Fibroblast of lung (primary cell): Measurements from ENCODE around the gene BMPR1A.

Source experiments
- EZH2 ChIP-seq: IDR thresholded peaks from 2 replicates; pipeline ENCODE4 v1.5.1; 2012; ENCODE audit warnings: low read length, control low read depth, mild to moderate bottlenecking; ENCODE audit errors: missing control alignments
- TF ChIP-seq, protein P1 (sequence below), 2 donors: IDR thresholded peaks in 1 of 2; conservative IDR thresholded peaks in 1 of 2; 1 replicate in 1 of 2; 2 replicates in 1 of 2; pipeline ENCODE4 v1.5.1; 2011 to 2012; ENCODE audit warnings: low read length in 2 of 2, control low read depth in 1 of 2, inconsistent platforms in 1 of 2, low read depth in 1 of 2, mild to moderate bottlenecking in 1 of 2

GRCh38 chr10:86969421-86970041, 213.1 kb downstream of the BMPR1A start:
- TF ChIP-seq, protein P1, sequence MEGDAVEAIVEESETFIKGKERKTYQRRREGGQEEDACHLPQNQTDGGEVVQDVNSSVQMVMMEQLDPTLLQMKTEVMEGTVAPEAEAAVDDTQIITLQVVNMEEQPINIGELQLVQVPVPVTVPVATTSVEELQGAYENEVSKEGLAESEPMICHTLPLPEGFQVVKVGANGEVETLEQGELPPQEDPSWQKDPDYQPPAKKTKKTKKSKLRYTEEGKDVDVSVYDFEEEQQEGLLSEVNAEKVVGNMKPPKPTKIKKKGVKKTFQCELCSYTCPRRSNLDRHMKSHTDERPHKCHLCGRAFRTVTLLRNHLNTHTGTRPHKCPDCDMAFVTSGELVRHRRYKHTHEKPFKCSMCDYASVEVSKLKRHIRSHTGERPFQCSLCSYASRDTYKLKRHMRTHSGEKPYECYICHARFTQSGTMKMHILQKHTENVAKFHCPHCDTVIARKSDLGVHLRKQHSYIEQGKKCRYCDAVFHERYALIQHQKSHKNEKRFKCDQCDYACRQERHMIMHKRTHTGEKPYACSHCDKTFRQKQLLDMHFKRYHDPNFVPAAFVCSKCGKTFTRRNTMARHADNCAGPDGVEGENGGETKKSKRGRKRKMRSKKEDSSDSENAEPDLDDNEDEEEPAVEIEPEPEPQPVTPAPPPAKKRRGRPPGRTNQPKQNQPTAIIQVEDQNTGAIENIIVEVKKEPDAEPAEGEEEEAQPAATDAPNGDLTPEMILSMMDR (conservative IDR thresholded peaks at IDR 0.05 in 1 of 2, IDR thresholded peaks at IDR 0.05 in 1 of 2; ENCODE audit: low read depth in 1 of 2, low read length in 2 of 2), result no peak
- no peak for TF ChIP-seq EZH2
